GM19452 (cell line): ENCODE results near the gene GDPD2.

Experiments used
- ATAC-seq: cut with Tn5 transposase; IDR thresholded peaks from one replicate; pipeline ENCODE4 v1.9.1; 2021; ENCODE audit not compliant: unreplicated experiment

GDPD2 gene

GRCh38 chrX:70476166-70476933, 53.2 kb downstream of the GDPD2 start:
- ATAC-seq = no peak

DNA sequence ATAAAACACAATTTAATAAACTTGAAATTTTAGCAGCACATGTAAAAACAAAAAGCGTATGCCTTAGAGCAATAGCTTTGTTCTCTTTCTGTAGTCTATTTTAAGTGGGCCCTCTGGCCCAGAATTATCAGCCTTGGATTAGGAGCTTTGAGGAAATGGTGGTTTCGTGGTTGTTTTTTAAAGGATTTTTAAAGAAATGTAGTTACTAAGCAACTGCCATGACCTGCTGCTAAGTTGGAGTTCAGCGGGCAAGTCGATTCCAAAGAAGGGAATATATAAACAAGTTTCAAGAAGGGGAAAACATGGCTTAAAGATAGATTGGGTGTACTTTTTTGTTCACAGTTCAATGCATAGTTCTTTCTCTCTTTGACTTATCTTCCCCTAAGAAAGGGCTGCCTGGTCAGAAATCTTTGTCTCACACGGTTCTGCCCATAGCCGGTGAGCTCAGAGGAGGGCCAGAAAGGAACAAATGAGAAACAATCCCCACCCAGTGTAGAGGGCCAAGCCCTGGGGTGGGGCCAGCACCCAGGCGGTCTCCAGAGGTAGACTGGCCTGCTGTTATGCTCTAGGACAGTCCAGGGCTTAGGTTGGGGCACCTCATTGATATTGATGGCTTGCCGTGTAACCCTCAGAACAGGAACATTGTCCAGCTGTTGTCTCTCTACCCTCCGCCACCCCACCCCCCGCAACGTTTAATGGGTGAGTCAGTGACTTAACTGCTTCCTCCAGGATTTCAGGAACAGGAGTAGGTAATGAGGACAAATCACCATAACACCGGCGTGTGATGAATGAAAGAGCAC, 54.0 kb downstream of the GDPD2 start:
- ATAC-seq = no peak

DNA sequence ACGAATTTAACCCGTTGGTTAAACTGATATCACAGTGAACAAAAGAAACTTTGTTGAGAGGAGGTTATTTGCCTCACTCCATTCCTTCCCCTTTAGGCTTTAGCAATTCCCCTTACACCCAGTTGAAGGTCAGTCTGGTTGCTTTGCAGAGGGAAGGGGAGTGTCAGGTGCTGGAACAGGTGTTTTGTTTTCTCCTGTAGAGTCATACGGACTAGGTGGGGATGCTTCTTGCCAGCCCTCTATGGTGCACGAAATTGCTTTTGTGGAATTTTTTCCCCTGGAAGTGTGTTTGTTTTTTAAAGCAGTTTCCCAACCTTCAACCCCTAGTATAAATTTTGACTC, 54.6 kb downstream of the GDPD2 start:
- no peak for ATAC-seq

DNA sequence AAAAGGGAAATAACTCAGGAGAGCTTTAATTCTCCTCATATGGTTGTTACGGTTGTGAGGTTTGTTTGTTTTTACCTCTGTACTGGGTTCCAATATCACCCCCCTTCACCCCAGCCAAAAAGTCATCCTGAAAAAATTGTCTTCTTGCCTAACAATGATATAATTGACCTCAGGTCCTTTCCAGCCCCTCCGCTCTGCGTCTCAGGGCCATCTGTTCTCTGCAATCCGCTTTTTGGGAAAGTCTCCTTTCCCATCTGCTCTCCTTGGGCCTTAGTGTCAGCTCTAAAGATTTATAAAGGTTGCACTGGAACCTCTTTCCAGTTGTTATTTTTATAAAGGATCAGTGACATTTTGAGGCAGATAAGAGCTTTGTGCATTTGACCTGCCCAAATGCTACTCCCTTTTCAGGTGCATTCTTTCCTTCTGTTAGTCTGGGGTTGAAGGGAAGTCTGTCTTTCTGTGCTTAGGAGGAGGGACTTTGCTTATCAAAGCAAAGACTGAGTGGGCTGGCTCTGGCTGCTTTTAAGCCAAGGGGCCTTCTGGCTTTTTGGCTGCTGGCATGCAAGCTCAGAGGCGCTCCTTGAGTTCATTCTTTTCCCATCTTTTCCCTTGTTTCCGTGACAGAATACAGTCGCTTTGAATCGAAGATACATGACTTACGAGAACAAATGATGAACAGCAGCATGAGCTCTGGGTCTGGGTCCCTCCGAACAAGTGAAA, 55.6 kb downstream of the GDPD2 start:
- no peak for ATAC-seq

GRCh38 chrX:70479247-70479921, 56.3 kb downstream of the GDPD2 start:
- no peak for ATAC-seq

DNA sequence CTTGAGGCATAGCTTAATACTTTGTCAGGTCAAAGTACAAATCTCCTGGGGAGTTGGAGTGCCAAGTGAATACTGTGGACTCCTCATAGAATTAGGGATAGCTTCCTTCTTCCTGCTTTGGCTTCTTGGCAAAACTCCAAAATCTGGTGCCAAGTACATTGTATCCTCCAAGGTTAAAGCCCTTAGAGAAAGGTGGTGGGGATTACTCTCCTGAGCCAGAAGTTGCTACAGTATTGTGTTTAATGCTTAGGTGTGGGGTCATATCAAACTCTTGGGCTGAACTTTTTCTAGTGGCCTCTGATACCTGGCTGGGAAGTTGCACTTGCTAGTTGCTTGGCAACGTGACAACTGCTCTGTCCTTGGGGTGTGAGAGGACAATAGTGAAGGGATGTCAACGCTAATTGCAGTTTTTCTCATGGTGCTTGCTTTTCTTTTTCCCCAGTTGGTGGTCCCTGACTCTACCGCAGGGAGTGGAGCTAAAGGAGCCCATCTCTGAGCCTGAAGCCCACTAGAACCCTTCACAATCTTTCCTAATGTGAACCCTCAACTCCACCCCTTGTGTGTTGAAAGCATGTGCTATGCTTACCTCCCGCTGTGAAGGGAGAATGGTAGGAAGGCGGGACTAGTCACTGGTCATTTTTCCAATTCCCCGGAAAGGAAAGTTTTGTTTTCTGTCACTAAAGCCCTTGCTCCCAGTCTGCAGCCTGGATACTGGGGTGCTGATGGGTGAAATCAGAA, 57.0 kb downstream of the GDPD2 start:
- ATAC-seq = no peak

DNA sequence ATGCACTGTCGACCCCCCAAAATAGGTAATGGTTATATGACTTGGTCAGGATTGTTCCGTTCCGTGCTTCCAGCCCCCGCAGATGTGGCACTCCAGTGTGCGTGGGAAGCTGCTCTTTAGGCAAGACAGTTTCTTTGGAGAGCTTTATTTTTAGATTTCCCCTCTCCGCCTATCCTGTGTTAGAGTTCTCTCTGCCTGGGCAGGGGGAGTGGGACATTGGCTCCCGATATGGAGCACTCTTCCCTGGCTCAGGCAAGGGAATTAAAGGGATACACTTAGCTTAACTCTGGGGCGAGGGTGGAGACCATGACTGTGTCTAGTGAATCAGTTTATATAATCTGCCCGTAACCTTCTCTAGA, 57.5 kb downstream of the GDPD2 start:
- ATAC-seq = no peak

DNA sequence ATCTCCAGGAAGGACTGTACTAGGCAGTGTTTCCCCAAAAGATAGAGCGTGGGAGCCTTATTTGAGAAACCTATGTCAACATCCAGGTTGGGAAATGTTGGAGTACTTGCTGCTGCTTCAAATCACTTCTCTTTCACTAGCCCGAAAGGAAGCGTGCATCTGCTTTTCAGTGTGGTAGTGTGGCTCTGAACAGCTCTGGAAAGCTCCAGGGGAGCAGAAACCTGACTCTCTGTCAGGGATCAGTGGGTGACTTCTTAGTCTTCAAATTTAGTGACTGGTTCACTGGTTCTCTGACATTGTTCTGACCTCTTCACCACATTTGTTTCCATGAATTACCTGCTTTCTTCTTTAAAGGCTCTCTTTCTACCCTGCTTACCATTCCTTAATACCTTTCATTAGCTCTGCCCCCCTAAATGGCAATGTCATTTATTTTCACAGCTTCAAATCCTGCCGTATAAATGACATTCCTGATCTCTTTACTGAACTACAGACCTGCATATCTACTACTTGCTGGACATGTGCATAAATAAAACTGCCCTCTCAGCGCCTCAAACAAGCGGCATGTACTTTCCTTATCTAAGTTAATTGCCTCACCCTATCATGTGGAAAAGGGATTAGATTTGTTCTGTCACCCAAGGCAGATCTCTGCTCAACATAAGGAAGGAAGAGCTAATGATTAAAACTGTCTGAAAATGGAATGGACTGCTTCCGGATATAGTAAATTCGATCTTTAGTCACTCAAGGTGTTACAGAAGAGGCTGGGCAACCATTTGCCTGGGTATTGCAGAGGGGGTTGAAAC, 58.6 kb downstream of the GDPD2 start:
- no peak for ATAC-seq

- no peak for ATAC-seq
Observed at GRCh38 chrX:70482300-70482699, 59.2 kb downstream of the GDPD2 start.
